ENCODE data around the gene VHLL. TPM values are rescaled to one million over a fixed set of nuclear protein-coding genes. Genes with fewer than 3 reads are reported as not detected.

Gene VHLL
- total and polyA plus RNA-seq, 2 of the 13 experiments (the other 11 are each of a cell fraction or from before 2014, with no cell fraction given), result 0.24 TPM; not detected in 1

DNA sequence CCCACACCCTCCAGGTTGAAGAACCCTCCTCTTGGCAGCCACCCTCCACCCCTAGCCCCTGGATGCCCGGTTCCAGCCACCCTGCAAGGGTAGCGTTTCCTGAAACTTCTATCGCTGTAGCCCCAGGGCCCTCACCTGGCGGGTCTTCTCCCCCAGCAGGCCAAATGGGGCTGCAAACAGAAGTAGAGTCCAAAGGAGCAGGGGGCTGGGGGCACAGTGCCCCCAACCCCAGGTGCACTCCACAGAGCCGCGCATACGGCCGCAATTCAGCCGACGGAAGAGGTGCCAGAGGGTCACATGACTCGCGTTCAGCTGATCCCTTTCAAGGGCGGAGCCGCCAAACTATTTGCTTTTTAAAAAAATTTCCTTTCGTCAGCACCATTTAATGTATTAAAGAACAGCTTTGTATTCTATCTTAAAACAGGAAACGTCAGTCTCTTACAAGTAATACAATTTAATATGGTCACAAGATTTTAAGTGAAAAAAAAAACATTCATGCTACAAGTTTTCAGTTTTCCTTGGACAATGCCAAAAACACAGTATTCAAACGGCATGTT, 3.6 kb downstream of the VHLL start, which contains the start of gene GLMP (continued):
- TF ChIP-seq, protein P1, sequence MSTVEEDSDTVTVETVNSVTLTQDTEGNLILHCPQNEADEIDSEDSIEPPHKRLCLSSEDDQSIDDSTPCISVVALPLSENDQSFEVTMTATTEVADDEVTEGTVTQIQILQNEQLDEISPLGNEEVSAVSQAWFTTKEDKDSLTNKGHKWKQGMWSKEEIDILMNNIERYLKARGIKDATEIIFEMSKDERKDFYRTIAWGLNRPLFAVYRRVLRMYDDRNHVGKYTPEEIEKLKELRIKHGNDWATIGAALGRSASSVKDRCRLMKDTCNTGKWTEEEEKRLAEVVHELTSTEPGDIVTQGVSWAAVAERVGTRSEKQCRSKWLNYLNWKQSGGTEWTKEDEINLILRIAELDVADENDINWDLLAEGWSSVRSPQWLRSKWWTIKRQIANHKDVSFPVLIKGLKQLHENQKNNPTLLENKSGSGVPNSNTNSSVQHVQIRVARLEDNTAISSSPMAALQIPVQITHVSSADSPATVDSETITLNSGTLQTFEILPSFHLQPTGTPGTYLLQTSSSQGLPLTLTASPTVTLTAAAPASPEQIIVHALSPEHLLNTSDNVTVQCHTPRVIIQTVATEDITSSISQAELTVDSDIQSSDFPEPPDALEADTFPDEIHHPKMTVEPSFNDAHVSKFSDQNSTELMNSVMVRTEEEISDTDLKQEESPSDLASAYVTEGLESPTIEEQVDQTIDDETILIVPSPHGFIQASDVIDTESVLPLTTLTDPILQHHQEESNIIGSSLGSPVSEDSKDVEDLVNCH (CRISPR knock-in tag; IDR thresholded peaks at IDR 0.05), result no peak
- TF ChIP-seq FOXA3 (CRISPR knock-in tag; IDR thresholded peaks at IDR 0.05), result no peak

DNA sequence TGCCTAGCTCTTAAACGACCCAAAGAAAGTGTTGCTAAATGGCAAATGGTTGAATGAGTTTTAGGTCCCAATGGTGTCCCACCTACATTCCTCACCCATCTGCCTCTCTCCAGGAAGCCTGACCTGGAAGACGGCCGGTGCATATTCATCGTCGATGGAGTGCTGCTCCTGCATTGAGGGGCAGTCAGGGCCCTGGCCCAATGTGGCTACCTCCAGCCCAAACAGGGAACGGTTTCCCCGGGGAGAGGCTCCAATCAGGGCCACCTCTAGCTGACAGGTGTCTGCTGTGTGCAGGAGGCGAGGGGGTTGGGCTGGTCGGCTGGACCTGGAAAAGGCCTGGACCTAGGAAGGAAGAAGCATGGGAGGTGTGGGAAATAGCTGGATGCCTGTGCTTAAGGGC, 5.2 kb downstream of the VHLL start:
- intact Hi-C loops (cut with micrococcal nuclease; ENCODE audit: unreplicated experiment), result loop anchor here (5.0 kb wide), 1 partner anchor 43 kb away; the partner anchor contains the start of genes CCT3 and TSACC
- no peak for TF ChIP-seq TARDBP (CRISPR knock-in tag; IDR thresholded peaks at IDR 0.05)
- TF ChIP-seq CAMTA2 (CRISPR knock-in tag; IDR thresholded peaks at IDR 0.05; ENCODE audit: borderline replicate concordance), result no peak
- TF ChIP-seq HNF4G (IDR thresholded peaks at IDR 0.05; ENCODE audit: borderline replicate concordance, low read depth, low read length), result no peak
- no peak for TF ChIP-seq HNF4G (CRISPR knock-in tag; IDR thresholded peaks at IDR 0.05; ENCODE audit: borderline replicate concordance, low read depth)
- TF ChIP-seq BCL6 (CRISPR knock-in tag; IDR thresholded peaks at IDR 0.05), result no peak
- no peak for TF ChIP-seq ZNF121 (CRISPR knock-in tag; IDR thresholded peaks at IDR 0.05)
- TF ChIP-seq MAX (IDR thresholded peaks at IDR 0.05), result no peak
- TF ChIP-seq CHCHD3 (CRISPR knock-in tag; IDR thresholded peaks at IDR 0.05), result no peak
- no peak for TF ChIP-seq SOX6 (IDR thresholded peaks at IDR 0.05)
- no peak for TF ChIP-seq SOX6 (CRISPR knock-in tag; IDR thresholded peaks at IDR 0.05)
- no peak for TF ChIP-seq ZNF431 (CRISPR knock-in tag; IDR thresholded peaks at IDR 0.05; ENCODE audit: borderline replicate concordance, low read depth)
- TF ChIP-seq BATF2 (CRISPR knock-in tag; IDR thresholded peaks at IDR 0.05), result no peak
- no peak for TF ChIP-seq TBX2 (CRISPR knock-in tag; IDR thresholded peaks at IDR 0.05; ENCODE audit: borderline replicate concordance)
- no peak for TF ChIP-seq ZFP36 (IDR thresholded peaks at IDR 0.05; ENCODE audit: borderline replicate concordance, low read depth, low read length, partially characterized antibody)
- no peaks in the 10 kb centered on the region for H3K27me3 ChIP-seq (ENCODE audit: control insufficient read depth in 1 of 2, insufficient read depth in 2 of 2, low read length in 2 of 2)
- BruUV-seq (replicated peaks), result no TSS peak
- H3K9ac ChIP-seq (ENCODE audit: insufficient read depth, low read depth, low read length), result no peak overlapping the region
- no peak for DNase-seq (ENCODE audit: low spot score)
- ChIA-PET POLR2A (interaction anchor here (9.2 kb wide), 1 partner anchor 12 kb away, joined by 115 read pairs; the partner anchor contains the start of genes SMG5 and TMEM79), CTCF (ENCODE audit: low intra/inter-chr PET ratio, low total read pairs) (no interaction called here)
- peaks cover 0 to 4% of the 10 kb centered on the region in 2 experiments; a peak in 2 of 5 replicates for H3K36me3 ChIP-seq (replicated peaks in 1 of 2; ENCODE audit: control insufficient read depth in 1 of 2, insufficient read depth in 2 of 2, low read length in 2 of 2)
- FAIRE-seq, result no peak
- H2AFZ ChIP-seq (ENCODE audit: low read length), result no peak overlapping the region
- 93% methylated on average over 9 of the region's 9 CpGs for WGBS (ENCODE audit: low lambda C conversion rate)
- peaks cover 44% of the 10 kb centered on the region for H3K4me1 ChIP-seq (ENCODE audit: insufficient read depth, low read length)
- no peak overlapping the region for H3K4me3 ChIP-seq (replicated peaks in 1 of 3; ENCODE audit: insufficient read depth in 1 of 3, low read depth in 2 of 3, low read length in 3 of 3)
- ATAC-seq, result no peak
- no peak overlapping the region for H3K4me2 ChIP-seq (ENCODE audit: low read depth, low read length)
- H4K20me1 ChIP-seq (ENCODE audit: insufficient read depth, low read length), result no peaks in the 10 kb centered on the region
- in situ Hi-C loops (cut with HindIII; ENCODE audit: extremely low pct_ligation_motif_present, low pct_unique_long_range_greater_than_20kb), result no loop called here
- peaks cover 8% of the 10 kb centered on the region for H3K79me2 ChIP-seq (ENCODE audit: insufficient read depth, low read length)
- H3K27ac ChIP-seq (ENCODE audit: extremely low read length, insufficient read depth, low read length), result peak overlapping the region; percentile 94
- no peaks in the 10 kb centered on the region for H3K9me3 ChIP-seq (ENCODE audit: low read length)
